ENCODE data around the gene PTPRM.

Gene PTPRM

DNA sequence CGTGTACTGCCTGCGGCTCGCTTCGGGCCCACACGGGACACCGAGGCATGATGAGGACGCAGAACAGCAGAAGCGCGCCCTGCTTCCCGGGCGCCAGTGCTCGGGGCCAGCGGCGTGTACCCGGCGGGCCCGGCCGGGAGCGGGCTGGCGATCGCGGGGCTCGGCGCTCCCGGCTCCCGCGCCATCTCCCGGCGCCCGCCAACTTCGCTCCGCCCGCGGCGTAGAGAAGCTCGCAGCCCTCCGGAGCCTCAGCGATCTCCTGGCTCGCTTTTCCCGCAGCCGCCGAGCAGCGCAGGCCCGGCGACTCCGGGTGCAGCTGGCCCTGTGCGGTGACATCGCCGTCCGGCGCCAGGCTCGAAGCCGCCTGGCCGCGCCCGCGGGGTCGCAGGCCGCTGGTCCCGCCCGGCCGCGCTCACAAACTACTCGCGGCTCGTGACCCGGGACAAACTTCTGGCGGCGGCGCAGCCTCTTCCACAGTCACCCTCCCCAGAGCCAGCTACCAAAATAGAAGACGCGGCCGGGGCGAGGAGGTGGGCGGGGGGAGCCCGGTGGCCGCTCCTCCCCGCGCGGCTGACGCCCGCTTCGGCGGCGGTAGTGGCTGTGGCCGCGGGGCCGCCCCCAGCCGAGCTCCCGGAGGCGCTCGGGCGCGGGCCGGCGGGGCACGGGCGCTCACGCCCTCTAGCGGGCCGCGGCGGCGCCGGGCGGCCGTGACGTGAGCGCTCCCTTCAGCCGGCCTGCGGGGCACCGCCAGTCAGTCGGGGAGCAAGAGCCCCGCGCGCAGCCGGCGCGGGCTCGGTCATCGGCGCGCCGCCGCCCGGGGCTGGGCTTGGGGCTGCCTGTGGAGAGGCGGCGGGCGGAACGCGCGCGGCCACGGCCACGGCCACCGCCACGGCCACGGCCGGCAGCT is at the start of gene PTPRM:
Gene PTPRM (plus strand): TSS at position 750 of the 907 bp plus-strand sequence. CDS start 503 bp downstream, outside the sequence.
- peak; percentile 68 for DNase-seq

DNA sequence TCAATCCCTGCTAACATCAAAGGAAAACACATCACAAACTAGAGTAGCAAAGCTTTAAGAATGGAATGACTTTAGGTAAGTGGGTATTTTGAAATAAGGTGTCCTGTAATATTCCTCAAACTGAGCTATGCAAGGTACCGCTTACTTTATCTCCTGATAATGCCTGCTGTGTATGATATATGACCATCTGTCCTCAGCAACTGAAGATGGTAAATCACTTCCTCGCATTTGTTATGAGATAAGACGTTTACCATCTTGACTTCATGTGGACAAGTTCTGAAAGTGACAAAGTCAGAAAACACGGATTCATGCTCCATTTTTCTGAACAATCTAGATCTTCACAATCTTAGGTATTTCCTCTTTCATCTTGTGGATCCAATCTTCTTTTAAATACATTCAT is 49.3 kb upstream of the PTPRM start:
- DNase-seq: no peak

GRCh38 chr18:7520200-7520785 is 46.8 kb upstream of the PTPRM start:
- DNase-seq: no peak

DNA sequence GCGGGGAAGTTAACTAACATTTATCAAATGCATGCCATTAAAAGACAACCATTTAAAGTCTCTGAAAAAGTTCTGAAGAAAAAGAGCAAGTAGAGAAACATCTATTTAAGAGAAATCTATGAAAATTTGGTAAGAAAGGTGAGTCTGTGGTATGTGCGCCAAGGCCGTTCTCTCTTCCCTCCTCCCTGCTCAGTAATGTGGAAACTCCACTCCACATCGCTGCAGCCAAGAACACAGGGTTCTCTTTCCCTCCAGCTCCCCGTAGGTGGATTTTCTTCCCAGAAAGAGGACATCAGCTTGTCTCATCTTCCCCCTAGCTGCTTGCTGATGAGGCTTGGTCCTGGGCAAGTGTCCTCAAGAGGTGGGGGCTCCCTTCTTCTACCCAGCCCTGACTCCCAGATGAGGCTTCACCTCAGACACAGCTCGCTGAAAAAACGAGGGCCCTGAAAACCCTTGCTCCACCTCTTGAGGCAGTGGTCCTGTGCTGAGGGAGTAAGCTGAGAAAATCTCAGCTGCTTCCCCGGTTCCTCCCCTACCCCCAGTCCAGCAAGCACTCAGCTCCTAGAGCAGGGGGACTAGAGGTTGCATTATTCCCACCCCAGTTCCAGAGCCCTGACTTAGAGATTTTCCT is 45.8 kb upstream of the PTPRM start:
- no peak for DNase-seq

GRCh38 chr18:7523772-7524171 is 43.3 kb upstream of the PTPRM start:
- no peak for DNase-seq

- no peak for DNase-seq
These were observed 42.3 kb upstream of the PTPRM start for GRCh38 chr18:7524786-7525185.

DNA sequence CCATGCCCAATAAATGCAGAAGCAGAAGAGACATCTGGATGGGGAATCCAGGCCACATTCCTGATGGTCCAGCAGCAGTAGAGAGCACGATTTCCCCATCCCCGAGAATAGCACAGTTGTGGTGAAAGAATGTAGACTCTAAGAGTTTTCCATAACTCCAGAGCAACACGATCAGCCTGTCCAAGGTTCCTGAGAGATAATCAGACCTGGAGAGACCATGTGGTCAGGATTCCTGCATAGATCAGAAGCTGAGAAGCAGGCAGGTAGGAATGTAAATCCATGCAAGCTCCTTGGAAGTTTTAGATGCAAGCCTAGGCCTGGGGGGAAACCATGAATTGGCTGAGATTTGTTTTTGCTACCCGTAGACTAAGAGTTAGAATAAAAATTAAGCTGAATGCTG is 34.2 kb upstream of the PTPRM start:
- DNase-seq: no peak

- DNase-seq: no peak
These were observed 31.5 kb upstream of the PTPRM start for GRCh38 chr18:7535436-7536205.

DNA sequence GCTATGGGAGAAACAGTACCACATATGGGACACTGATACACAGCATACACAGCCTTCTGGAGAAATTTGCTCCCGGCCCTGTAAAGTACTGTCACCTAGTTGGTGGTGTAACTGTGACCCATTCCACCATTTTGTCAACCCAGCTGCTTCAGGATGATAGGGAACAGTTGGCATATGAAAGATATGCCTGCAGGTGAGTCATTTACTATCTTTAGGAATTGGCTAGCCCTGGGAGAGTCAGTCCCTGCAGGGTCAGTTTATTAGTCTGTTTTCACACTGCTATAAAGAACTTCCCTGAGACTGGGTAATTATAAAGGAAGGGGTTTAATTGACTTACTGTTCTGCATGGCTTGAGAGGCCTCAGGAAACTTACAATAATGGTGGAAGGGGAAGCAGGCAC is 30.0 kb upstream of the PTPRM start:
- no peak for DNase-seq

DNA sequence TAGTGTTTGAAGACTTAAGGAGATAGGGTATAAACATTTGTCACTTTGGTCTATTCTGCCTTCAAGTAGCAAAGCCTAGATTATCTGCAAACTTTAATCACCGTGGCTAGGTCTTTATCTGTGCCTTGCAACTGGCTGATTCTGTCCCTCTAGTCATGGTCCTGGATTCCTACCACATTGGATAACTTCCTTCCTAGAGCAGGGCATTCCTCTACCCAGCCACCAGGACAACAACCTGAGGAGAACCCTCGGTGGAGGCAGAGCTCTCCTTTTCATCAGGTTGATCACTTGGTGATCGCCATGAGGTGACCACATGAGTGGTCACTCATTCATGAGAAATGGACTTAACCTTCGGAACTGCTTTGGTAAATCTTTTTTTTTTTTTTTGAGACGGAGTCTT is 25.3 kb upstream of the PTPRM start:
- DNase-seq: no peak

- DNase-seq: no peak
These were observed 22.4 kb upstream of the PTPRM start for GRCh38 chr18:7544686-7545085.

DNA sequence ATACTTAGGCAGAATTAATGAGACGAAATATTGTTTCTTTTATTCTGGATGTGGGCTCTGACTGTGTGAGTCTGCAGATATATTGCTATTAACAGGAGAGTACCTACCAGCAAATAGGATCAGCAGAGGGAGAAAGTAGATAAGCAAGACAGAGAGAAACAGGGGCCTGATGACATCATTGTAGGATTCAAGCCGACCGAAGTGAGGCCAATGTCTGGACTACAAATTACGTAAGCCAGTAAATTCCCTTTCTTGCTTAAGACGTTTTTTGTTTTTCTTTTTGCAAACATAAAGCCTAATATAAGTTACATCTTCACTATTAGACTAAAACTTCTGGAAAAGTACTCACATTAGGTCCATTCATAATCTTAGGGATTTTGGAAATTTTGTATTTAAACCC is 21.4 kb upstream of the PTPRM start:
- no peak for DNase-seq

GRCh38 chr18:7548221-7548620 is 18.9 kb upstream of the PTPRM start:
- DNase-seq: no peak

GRCh38 chr18:7548721-7549120 is 18.4 kb upstream of the PTPRM start:
- no peak for DNase-seq

DNA sequence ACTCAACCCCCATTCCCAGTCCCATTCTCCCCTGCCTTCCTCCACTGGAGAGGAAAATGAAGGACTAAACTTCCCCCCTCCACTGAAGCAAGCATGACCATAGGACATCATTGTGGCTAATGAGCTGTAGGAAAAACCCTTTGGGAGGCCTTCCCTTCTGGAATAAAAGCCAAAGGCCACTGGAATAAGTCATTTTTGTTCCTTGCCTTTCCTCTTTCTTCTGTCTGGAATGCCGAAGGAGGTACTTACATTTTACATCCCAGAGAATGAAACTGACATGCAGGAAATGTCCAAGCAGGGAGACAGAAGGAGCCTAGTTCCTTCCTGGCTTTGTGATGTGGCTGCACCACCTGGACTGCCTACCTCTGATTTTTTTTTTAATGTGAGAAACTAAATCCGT is 9.1 kb upstream of the PTPRM start:
- DNase-seq: no peak

- DNase-seq: no peak
These were observed 8.3 kb upstream of the PTPRM start for GRCh38 chr18:7558769-7559168.

GRCh38 chr18:7559709-7560319 is 7.3 kb upstream of the PTPRM start:
- DNase-seq: no peak

DNA sequence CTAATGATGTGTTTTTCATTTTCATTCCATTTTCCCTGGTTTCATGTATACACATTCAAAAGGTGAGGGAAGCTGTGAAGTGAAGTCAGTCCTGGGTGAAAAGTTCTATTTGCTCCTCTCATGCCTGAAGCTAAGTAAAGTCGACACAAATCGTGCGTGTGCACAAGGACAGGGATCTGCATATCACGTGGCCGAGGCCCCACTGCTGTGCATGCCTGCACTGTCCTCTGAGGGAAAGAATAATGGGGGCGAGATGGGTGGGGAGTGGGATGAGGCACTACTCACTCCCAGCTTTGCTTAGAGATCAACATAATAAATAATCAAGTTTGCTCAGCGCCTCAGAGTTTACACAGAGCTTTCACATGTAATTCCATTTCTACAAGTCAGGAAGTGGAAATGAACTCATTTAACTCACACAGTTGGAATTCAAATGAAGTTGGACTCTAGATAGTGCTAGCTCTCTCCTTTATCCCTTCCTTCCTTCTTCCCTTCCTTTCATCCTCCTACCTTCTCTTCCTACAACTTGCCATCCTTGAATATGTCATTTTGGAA is 5.1 kb upstream of the PTPRM start:
- no peak for DNase-seq

- DNase-seq: no peak
These were observed 4.6 kb upstream of the PTPRM start for GRCh38 chr18:7562491-7562890.

GRCh38 chr18:7565677-7566076 is 1.4 kb upstream of the PTPRM start:
- DNase-seq: no peak

DNA sequence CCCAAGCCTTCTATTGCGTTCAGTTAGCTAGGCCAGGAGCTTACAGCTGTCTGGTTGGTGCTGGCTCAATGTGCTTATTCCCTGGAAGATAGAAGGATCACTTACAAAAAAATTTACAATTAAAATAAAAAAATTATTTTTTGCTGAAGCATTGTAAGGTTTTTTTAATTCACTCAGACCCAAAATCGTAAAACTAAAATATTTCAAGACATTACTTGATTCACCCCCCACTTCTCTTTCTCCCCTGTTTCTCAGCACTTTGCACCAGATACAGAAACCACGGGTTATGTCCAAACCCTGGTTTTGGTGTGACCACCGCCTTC is 911 bp upstream of the PTPRM start:
- DNase-seq: no peak

Data from activated CD4-positive, alpha-beta T cell treated with anti-CD3 and anti-CD28 coated beads, Interleukin-2, Interleukin-6, amounts not matched to agents 100 ng/mL and 50 ng/mL, durations not matched to agents 16 hours and 8 hours (primary cell).